Hair follicle dermal papilla cell (primary cell): ENCODE data around the gene NAT16. TPM values are rescaled to one million over a fixed set of nuclear protein-coding genes. Genes with fewer than 3 reads are reported as not detected.

ENCODE experiments used
- small RNA-seq: library from RNA; depleted of rRNA; stranded (forward); fragments of <200 nt; gene quantifications from one replicate; pipeline ENCODE3, GENCODE V24; 2012
- total RNA-seq: library from RNA; depleted of rRNA; stranded (reverse); fragments of >200 nt; gene quantifications from 2 replicates; pipeline ENCODE4 v1.2.3, GENCODE V29; 2012

Gene NAT16
- total RNA-seq = not detected in 2 replicates

DNA sequence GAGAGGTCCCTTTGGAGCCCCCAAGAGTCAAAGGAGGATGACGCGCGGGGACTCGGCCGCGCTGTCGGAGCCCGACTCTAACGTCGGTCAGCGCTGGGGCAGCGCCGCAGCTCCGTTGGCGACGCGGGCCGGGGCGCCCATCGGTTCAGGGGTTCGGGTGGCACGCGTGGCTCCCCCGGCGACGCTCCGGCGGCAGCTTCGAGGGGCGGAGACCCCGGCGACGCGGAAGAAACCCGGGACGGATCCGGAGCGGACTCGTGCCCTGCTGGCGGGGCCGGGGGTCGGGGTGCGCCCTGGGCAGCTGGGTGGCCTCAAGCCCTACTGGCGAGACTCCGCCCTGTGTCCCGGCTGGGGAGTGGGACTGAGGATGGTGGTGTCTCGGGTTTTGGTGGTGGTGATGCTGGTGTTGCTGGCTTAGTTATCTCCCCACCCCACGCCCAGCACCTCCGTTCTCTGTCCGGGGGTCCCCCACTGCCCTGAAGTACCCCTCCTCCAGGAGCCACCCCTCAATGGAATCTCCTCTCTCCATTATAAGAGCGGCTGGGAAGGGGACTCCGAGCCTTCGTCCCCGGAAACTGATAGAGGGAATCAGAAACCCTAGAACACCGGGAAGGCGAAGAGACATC is at the start of gene NAT16:
Gene NAT16, minus strand, starts transcription at position 164 of the 626 bp plus-strand sequence. CDS start 5,486 bp downstream, outside the sequence.

DNA sequence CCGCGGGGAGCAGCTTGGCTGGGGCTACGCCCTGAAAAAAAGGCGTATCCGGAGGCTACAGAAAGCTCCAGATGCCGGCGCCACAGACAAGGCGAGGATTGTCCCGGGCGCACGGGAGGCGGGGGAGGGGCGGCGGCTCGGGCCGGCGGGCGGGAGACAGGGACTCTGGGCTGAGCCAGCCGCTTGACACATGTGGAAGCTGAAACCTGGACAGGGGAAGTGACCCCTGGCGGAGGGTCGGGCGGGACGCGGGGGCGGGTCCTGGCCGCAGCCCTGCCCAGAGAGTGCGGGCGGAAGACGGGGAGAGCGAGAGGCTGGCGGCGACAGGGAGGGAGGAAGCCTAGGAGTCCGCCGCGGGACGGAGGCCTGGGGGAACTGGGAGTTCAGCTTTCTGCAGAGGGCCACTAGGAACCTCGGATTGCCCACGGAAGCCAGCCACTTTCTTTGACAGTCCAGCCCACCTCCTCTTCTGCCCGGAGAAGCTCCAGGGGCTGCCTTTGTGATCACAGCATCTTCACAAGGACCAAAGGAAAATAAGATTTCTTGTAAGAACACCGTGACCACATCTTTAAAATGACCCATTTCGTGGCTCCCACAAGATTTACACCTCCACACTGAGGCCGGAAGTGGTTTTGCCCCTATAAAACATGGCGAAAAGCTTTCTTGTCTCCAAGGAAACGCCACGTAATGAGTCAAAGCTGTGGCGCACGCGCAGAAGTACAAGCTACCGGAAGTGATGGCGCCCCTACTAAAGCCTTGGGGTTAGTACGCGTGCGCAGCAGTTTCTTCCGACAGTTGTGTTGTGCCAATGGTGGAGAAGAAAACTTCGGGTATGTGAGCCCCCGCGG is 37.5 kb upstream of the NAT16 start, which contains the start of the genes PLOD3 and ZNHIT1:
Gene PLOD3, minus strand, starts transcription at position 194 of the 848 bp plus-strand sequence. CDS start 307 bp downstream, outside the sequence.
Gene ZNHIT1, plus strand, starts transcription at position 778 of the 848 bp plus-strand sequence. Its CDS starts 31 bp downstream, at position 809.

DNA sequence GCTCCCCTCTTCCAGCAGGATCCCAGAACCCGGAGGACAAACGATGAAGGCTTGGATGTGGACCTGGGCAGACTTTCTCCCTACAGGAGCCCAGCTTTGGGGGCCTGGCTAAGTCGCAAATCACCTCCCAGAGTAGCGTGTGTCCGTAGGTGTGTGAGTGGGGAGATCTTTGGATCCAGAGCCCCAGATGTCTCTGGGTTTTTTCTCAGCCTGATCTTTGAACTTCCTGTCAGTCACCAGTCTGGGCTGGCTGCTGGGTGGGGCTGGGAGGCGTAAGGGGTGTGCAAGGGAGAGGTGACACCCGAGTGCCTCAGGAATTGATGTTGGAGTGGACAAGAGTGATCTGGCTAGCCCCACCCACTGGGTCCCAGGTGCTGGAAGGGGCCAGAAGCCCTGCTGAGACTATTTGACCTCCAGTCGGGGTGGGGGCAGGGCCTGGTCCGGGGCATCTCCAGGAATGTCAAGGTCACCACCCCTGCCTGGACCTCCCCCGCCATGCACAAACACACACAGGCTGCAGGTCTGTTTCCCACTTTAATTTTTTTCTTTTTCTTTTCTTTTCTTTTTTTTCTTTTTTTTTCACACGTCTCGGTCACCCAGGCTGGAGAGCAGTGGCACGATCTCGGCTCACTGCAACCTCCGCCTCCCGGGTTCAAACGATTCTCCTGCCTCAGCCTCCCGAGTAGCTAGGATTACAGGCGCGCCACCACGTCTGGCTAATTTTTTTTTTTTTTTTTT is 20.9 kb upstream of the NAT16 start, which contains the start of gene MOGAT3:
Gene MOGAT3, minus strand, starts transcription at position 175 of the 738 bp plus-strand sequence. CDS start 182 bp downstream, outside the sequence.

DNA sequence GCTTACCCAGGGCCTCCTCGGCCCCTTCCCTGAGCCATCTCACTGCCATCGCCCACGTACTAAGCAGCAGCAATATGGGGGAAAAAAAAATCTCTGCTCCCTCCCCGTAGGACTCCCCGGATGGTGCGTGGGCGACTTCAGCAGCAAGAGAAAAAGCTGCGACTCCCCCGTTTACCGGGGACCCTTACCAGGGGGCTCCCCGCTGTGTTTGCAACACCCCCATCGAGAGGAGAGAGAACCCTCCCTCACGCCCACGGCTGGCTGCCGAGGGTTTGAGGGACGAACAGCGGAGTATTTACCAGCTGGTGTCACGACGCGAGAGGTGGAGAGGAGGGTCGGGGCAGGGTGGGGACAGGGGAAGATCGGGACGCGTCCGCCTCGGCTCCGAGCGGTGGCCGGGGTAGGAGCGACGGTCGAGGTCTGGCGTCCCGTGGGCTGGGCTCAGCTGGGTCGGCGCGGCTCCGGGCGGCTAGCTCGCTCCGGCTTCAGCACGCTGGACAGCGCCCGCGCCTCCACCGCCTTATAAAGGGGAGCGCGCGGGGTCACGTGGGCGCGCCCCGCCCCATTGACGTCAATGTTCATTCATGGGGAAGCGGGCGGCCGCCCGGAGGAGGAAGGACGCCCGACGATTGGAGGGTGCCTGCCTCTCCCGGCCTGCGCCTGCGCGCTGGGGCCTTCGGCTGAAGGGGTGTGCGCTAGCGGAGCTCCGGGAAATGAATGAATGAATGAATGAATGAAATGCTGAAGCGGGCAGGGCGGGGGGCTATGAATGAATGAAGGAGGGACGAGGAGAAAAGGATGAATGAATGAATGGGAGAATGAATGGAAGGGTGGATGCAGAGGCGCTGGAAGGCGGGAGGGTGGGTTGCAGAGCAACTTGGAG is 14.8 kb downstream of the NAT16 start, which contains the start of gene VGF:
Gene VGF, minus strand, starts transcription at position 495 of the 883 bp plus-strand sequence. CDS start 726 bp downstream, outside the sequence.

DNA sequence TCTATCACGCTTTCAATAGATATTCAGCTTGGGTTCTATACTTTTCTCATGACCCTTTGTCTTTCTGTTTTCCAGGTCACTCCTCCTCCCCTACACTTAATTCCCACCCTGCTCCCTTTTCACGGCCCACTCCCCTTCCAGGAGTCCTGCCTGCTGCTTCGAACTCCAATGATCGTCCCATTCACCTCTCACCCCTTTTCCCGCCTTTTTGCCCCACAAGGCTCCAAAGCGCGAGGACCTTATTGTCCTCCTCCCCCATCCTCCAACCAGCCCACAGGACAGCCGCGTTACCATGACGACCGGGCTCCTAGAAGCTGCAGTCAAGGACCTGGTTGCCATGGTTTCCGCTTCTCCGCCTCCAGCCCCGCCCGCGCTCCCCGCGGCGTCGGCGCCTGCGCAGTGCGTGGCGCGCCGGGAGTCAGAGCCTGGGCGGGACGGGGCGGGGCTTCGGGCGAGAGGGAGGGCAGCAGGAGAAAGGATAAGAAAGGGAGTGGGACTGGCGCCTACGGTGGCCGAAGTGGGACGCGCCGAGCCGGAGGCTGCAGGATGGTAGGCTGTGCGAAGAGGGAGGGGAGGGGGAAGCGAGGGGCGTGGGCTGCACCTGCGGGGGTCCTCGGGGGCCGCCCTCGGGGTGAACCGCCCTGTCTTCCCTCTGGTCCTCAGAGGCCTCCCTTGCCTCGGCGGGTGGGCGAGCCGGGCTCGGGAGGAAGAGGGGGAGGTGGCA is 26.0 kb downstream of the NAT16 start, which contains the start of gene AP1S1:
Gene AP1S1, plus strand, starts transcription at position 508 of the 724 bp plus-strand sequence. Its CDS starts 39 bp downstream, at position 547.

DNA sequence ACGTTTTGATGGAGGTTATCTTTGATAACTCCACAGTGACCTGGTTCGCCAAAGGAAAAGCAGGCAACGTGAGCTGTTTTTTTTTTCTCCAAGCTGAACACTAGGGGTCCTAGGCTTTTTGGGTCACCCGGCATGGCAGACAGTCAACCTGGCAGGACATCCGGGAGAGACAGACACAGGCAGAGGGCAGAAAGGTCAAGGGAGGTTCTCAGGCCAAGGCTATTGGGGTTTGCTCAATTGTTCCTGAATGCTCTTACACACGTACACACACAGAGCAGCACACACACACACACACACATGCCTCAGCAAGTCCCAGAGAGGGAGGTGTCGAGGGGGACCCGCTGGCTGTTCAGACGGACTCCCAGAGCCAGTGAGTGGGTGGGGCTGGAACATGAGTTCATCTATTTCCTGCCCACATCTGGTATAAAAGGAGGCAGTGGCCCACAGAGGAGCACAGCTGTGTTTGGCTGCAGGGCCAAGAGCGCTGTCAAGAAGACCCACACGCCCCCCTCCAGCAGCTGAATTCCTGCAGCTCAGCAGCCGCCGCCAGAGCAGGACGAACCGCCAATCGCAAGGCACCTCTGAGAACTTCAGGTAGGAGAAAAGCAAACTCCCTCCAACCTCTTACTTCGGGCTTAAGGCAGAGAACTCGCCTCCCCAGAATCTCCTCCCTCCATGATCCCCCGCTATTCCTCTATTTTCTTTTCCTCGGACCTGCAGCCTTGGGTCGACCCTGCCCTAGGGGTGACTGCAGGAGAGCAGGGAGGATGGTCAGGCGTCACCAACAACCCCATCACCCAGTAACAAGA is 53.2 kb downstream of the NAT16 start, which contains the start of gene SERPINE1:
Gene SERPINE1, plus strand, starts transcription at position 454 of the 809 bp plus-strand sequence. CDS start 1,290 bp downstream, outside the sequence.

Small RNAs within 50 kb of the gene (small RNA-seq; reads per million reads assigned to genes)
- gene MIR4653 = not detected

Other genes starting within 250 kb of the NAT16 start
- not detected in 2 replicates for gene MUC3A, start 230.8 kb downstream of the NAT16 start, total RNA-seq
- gene MUC12, start 210.7 kb downstream of the NAT16 start, total RNA-seq = under 0.01 TPM in 1 of 2 replicates, not detected in the other
- gene MUC17, start 160.2 kb downstream of the NAT16 start, total RNA-seq = not detected in 2 replicates
- gene TRIM56, start 94.8 kb downstream of the NAT16 start, total RNA-seq = 20.4 and 25.3 TPM in 2 replicates
- gene SERPINE1, start 53.2 kb downstream of the NAT16 start, total RNA-seq = 290 and 467 TPM in 2 replicates
- 124 and 145 TPM in 2 replicates for gene AP1S1, start 25.8 kb downstream of the NAT16 start, total RNA-seq
- 0.16 TPM in 1 of 2 replicates, not detected in the other for gene VGF, start 14.7 kb downstream of the NAT16 start, total RNA-seq
- gene MOGAT3, start 20.7 kb upstream of the NAT16 start, total RNA-seq = not detected in 2 replicates
- gene PLOD3, start 37.3 kb upstream of the NAT16 start, total RNA-seq = 84.5 and 87.3 TPM in 2 replicates
- 49.8 and 60.1 TPM in 2 replicates for gene ZNHIT1, start 37.9 kb upstream of the NAT16 start, total RNA-seq
- gene CLDN15, start 57.5 kb upstream of the NAT16 start, total RNA-seq = 4.1 TPM in 2 replicates
- gene FIS1, start 64.8 kb upstream of the NAT16 start, total RNA-seq = 88.1 and 118 TPM in 2 replicates
- 26.6 and 31.0 TPM in 2 replicates for gene IFT22, start 141.5 kb upstream of the NAT16 start, total RNA-seq
- gene COL26A1, start 182.6 kb upstream of the NAT16 start, total RNA-seq = not detected in 2 replicates